GM12878 (cell line): Measurements from ENCODE around the gene GJA9.

Experiments used
- NRF1 ChIP-seq: conservative IDR thresholded peaks from 2 replicates; pipeline ENCODE4 v1.6.1; 2011; ENCODE audit warnings: mild to moderate bottlenecking, low read depth, low read length, improper control_type of control experiment
- POLR2A ChIP-seq: IDR thresholded peaks from 2 replicates; pipeline ENCODE4 v1.6.1; 2011; ENCODE audit warnings: low read depth, mild to moderate bottlenecking, low read length
- POLR2AphosphoS5 ChIP-seq: IDR thresholded peaks from 2 replicates; pipeline ENCODE4 v1.6.1; 2011; ENCODE audit warnings: mild to moderate bottlenecking, low read length, inconsistent platforms
- ZBTB33 ChIP-seq: fragments of 450-650 bp; IDR thresholded peaks from 2 replicates; pipeline ENCODE4 v1.6.1; 2017; ENCODE audit warnings: mild to moderate bottlenecking
- TF ChIP-seq, protein P1 (sequence below), 3 experiments: IDR thresholded peaks in 2 of 3; conservative IDR thresholded peaks in 1 of 3; 2 replicates each; pipeline ENCODE4 v1.5.1; 2011; ENCODE audit warnings: low read depth in 3 of 3, low read length in 3 of 3, mild to moderate bottlenecking in 3 of 3, control low read depth in 2 of 3, moderate library complexity in 2 of 3, inconsistent platforms in 1 of 3, mixed read lengths in 1 of 3; ENCODE audit not compliant: control insufficient read depth in 2 of 3, insufficient read depth in 1 of 3; ENCODE audit errors: extremely low read depth in 1 of 3

DNA sequence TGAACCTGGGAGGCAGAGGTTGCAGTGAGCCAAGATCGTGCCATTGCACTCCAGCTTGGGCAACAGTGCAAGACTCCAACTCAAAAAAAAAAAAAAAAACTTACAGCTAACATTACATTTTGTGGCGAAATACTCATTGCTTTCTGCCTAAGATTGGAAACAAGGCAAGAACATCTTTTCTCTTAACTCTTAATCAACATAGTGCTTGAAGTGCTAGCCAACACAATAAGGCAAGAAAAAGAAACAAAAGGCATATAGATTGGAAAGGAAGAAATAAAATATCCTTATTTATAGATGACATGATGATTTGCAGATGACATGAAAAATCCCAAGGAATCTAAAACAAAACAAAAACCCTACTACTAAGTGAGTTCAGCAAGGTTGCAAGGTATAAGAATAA is 24.6 kb upstream of the GJA9 start:
- TF ChIP-seq NRF1 (no peak), POLR2AphosphoS5 (no peak), POLR2A (no peak), ZBTB33 (no peak)
- TF ChIP-seq, protein P1, sequence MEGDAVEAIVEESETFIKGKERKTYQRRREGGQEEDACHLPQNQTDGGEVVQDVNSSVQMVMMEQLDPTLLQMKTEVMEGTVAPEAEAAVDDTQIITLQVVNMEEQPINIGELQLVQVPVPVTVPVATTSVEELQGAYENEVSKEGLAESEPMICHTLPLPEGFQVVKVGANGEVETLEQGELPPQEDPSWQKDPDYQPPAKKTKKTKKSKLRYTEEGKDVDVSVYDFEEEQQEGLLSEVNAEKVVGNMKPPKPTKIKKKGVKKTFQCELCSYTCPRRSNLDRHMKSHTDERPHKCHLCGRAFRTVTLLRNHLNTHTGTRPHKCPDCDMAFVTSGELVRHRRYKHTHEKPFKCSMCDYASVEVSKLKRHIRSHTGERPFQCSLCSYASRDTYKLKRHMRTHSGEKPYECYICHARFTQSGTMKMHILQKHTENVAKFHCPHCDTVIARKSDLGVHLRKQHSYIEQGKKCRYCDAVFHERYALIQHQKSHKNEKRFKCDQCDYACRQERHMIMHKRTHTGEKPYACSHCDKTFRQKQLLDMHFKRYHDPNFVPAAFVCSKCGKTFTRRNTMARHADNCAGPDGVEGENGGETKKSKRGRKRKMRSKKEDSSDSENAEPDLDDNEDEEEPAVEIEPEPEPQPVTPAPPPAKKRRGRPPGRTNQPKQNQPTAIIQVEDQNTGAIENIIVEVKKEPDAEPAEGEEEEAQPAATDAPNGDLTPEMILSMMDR (IDR thresholded peaks at IDR 0.05 in 2 of 3, conservative IDR thresholded peaks at IDR 0.05 in 1 of 3; ENCODE audit: control insufficient read depth in 2 of 3, extremely low read depth in 1 of 3, insufficient read depth in 1 of 3, low read depth in 3 of 3, low read length in 3 of 3): no peak
